Cardiac muscle cell (in vitro differentiated cells and primary cell): ENCODE measurements around the gene GMIP. TPM values are rescaled to one million over a fixed set of nuclear protein-coding genes. Genes with fewer than 3 reads are reported as not detected.
A peak's percentile ranks its signal among the peaks of the same experiment; 100 is the strongest.

Experiments
- DNase-seq, 2 donors: peaks; one replicate each; pipeline versions ENCODE4 v3.0.0 to v3.0.0-alpha.2; 2010 to 2017; ENCODE audit warnings: low read depth in 1 of 2, low spot score in 1 of 2
- H3K27ac ChIP-seq: fragments of 200-600 bp; sonication (generic); 2 replicates; pipeline ENCODE4 v1.5.1; 2016
- H3K27me3 ChIP-seq: fragments of 200-600 bp; sonication (generic); 2 replicates; pipeline ENCODE4 v1.6.0; 2016; ENCODE audit warnings: control low read depth
- H3K36me3 ChIP-seq: fragments of 200-600 bp; sonication (generic); 2 replicates; pipeline ENCODE4 v1.5.1; 2016; ENCODE audit warnings: control low read depth
- H3K4me1 ChIP-seq: fragments of 200-600 bp; sonication (generic); 2 replicates; pipeline ENCODE4 v1.8.1; 2017; ENCODE audit warnings: low read depth, mild to moderate bottlenecking, mixed run types
- H3K4me3 ChIP-seq: fragments of 200-600 bp; sonication (generic); 2 replicates; pipeline ENCODE4 v1.5.1; 2016; ENCODE audit warnings: mild to moderate bottlenecking
- H3K9me3 ChIP-seq: fragments of 200-600 bp; sonication (generic); 2 replicates; pipeline ENCODE4 v1.5.1; 2017; ENCODE audit warnings: low read depth, mild to moderate bottlenecking, control low read depth
- polyA plus RNA-seq: library from polyadenylated mRNA; unstranded; fragments of >200 nt; fragmentation: Nextera tagmentation; extraction: Ambion mirVana; gene quantifications from 2 replicates; pipeline ENCODE4 v1.2.1, GENCODE V29; 2016
- total RNA-seq: library from RNA; depleted of rRNA; stranded (reverse); fragments of >200 nt; gene quantifications from 2 replicates; pipeline ENCODE4 v1.2.3, GENCODE V29; 2016
- TF ChIP-seq, protein P1 (sequence below): IDR thresholded peaks from 2 replicates; pipeline ENCODE4 v1.5.1; 2012; ENCODE audit warnings: low read depth, mild to moderate bottlenecking, low read length

The GMIP gene
- total and polyA plus RNA-seq, 2 experiments from 2014 or later = 12.4 to 13.7 TPM

- H3K27ac ChIP-seq = no peak overlapping the region
- no peak overlapping the region for H3K4me3 ChIP-seq
- no peaks in the 10 kb centered on the region for H3K27me3 ChIP-seq
- H3K4me1 ChIP-seq = peaks cover 4% of the 10 kb centered on the region
- peaks cover 12% of the 10 kb centered on the region for H3K36me3 ChIP-seq
- no peak for DNase-seq
- H3K9me3 ChIP-seq = no peaks in the 10 kb centered on the region
- TF ChIP-seq, protein P1, sequence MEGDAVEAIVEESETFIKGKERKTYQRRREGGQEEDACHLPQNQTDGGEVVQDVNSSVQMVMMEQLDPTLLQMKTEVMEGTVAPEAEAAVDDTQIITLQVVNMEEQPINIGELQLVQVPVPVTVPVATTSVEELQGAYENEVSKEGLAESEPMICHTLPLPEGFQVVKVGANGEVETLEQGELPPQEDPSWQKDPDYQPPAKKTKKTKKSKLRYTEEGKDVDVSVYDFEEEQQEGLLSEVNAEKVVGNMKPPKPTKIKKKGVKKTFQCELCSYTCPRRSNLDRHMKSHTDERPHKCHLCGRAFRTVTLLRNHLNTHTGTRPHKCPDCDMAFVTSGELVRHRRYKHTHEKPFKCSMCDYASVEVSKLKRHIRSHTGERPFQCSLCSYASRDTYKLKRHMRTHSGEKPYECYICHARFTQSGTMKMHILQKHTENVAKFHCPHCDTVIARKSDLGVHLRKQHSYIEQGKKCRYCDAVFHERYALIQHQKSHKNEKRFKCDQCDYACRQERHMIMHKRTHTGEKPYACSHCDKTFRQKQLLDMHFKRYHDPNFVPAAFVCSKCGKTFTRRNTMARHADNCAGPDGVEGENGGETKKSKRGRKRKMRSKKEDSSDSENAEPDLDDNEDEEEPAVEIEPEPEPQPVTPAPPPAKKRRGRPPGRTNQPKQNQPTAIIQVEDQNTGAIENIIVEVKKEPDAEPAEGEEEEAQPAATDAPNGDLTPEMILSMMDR = no peak
Measured at GRCh38 chr19:19661675-19662251, 18.3 kb upstream of the GMIP start.

DNA sequence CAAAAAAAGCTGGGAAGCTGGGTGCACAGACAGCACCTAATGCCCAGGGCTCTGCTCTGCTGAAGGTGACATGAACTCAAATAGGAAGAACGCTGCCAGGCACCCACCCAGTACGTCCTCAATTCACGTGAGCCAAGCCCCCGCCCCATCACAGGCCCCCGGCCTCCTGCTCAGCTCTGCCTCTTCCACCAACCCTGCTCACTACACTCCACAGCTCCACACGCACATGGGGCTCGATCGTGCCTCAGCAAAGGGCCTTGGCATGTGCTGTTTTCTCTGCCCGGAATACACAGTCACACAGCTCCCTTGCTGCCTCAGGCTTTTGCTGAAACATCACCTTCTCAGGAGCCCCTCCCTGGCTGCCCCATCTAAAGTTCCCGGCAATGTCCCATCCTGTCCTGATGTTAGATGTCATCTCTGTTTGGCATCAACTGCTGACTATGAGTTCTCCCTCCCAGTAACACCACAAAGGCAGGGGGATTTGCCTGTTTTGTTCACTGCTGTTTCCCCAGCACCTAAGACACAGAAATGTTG, 17.8 kb upstream of the GMIP start:
- peaks cover 12% of the 10 kb centered on the region for H3K36me3 ChIP-seq
- no peaks in the 10 kb centered on the region for H3K27me3 ChIP-seq
- DNase-seq = no peak
- TF ChIP-seq, protein P1 = no peak
- H3K4me1 ChIP-seq = peaks cover 4% of the 10 kb centered on the region
- H3K4me3 ChIP-seq = no peak overlapping the region
- H3K27ac ChIP-seq = no peak overlapping the region
- H3K9me3 ChIP-seq = no peaks in the 10 kb centered on the region

DNA sequence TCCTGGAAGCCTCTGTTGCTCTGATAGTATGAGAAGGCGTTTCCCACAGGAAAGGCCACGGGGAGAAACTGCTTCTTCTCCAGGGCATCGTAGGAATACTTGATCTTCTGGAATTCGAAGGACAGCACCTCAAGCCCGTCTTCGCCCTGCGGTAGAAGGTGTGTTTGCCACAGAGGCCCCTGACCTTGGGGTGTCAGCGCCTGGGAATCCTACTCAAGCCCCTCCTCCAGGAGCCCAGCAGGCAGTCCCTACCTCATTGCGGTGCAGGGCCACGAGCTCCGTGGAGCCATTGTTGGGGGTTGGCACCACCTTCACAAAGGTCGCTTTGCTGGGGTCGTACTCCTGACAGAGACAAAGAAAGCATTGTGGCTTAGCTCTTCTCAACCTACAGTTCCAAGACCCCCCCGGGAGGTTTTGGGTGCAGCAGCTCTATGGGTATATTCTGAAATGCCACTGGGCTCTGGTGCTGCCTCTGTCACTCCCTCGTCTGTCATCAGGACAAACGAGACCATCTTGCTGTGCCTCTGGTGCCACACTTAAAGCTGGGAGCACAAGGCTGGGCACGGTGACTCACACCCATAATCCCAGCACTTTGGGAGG, 16.3 kb upstream of the GMIP start:
- Histone ChIP-seq H3K27me3 (no peaks in the 10 kb centered on the region), H3K27ac (no peak overlapping the region), H3K4me3 (no peak overlapping the region), H3K9me3 (no peaks in the 10 kb centered on the region), H3K4me1 (peaks cover 4% of the 10 kb centered on the region), H3K36me3 (peaks cover 23% of the 10 kb centered on the region)
- TF ChIP-seq, protein P1 = no peak
- no peak for DNase-seq

- H3K9me3 ChIP-seq = no peaks in the 10 kb centered on the region
- DNase-seq = peak in 1 of 2 donors; percentile 14
- TF ChIP-seq, protein P1 = no peak
Measured at GRCh38 chr19:19657397-19657783, 13.9 kb upstream of the GMIP start.

DNA sequence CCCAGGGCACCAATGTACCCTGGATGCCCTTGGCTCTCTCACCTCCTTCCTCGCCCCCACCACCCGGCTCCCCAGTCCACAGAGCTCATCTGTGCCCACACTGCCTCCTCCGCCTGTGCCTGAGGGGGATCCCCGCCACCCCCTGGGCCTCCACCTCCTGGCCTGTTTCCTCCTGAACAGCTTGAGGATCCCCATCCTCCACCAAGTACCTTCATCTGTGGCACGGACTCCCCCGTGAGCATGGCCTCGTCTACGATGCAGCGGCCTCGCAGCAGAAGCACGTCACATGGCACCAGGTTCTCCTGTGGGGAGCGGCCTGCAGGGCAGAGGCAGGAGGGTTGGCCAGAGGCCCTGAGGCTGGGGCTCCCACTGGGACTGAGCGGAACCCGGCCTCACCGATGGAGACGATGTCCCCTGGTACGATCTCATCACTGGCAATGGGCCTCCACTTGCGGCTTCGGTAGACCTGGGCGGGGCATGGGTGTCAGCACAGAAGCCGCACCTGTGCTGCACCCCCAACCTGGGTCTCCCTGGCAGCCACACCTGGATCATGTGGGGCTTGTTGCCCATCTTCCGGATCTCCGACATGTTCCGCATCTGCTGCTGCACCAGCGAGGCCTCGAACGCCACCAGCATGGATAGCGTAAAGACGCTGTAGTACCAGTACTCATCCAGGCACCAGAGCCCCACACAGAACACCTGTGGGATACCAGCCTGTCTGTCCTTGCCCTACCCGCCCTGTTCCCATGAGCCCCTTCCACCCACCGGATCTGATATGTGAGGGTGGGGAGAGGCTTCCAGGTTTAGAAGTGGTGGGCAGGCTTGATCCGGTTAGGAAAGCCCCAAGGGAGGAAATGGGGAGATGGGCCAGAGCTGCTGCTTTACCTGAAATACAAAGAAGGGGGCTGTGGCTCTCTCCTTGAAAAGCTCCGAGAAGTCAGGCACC, 13.3 kb upstream of the GMIP start:
- DNase-seq = no peak
- H3K36me3 ChIP-seq = peaks cover 37% of the 10 kb centered on the region
- no peaks in the 10 kb centered on the region for H3K27me3 ChIP-seq
- H3K4me1 ChIP-seq = no peaks in the 10 kb centered on the region
- no peaks in the 10 kb centered on the region for H3K9me3 ChIP-seq
- TF ChIP-seq, protein P1 = no peak
- no peak overlapping the region for H3K4me3 ChIP-seq
- H3K27ac ChIP-seq = no peak overlapping the region

More at GRCh38 chr19:19657397-19657783, 13.9 kb upstream of the GMIP start:
- no peak overlapping the region for H3K4me3 ChIP-seq
- peaks cover 1% of the 10 kb centered on the region for H3K4me1 ChIP-seq
- peaks cover 37% of the 10 kb centered on the region for H3K36me3 ChIP-seq
- H3K27me3 ChIP-seq = no peaks in the 10 kb centered on the region
- no peak overlapping the region for H3K27ac ChIP-seq
